Measurements from ENCODE around the gene C17orf50. TPM values are rescaled to one million over a fixed set of nuclear protein-coding genes. Genes with fewer than 3 reads are reported as not detected.

Gene C17orf50
- total RNA-seq, 2 experiments from 2014 or later: not detected

DNA sequence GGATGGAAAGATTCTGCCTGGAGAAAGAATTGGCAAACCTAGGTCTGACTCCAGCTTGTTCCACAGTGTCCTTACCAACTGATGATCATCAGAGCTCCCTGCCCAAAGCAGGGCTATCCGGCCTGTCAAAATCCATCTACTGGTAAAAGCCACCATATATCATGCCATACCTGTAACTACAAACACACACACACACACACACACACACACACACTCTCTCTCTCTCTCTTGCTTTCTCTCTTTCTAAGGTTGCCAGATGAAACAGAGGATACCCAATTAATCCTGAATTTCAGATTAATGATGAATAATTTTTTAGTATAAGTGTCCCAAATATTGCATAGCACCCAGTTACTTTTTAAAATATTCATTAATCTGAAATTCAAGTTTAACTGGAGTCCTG lies 36.3 kb downstream of the C17orf50 start:
- CTCF ChIA-PET: interaction anchor here (0.6 to 6.5 kb wide), 4 partner anchors 8 to 31 kb away, joined by 3 to 54 read pairs (median 10); partner anchors contain the start of gene TAF15
- POLR2A ChIA-PET: interaction anchor here (1.6 kb wide), 1 partner anchor 12 kb away, joined by 3 read pairs; the partner anchor contains the start of gene TAF15

DNA sequence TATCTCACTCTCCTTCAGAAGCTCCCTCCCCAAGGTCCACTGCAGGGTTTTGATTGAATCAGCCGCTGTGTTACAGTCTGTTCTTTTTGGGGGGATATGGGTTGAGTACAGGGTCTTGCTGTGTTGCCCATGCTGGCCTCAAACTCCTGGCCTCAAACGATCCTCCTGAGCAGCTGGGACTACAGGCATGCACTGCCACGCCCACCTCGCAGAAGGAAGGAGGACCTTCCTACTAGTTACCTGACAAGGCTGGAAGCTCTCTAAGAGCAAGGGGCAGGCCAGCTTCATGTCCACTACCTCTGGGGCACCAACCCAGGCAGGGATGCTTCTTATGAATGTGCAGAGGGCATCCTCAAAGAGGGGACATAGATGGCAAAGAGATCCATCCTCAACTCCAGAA lies 36.7 kb downstream of the C17orf50 start:
- POLR2A ChIA-PET: no interaction called here

DNA sequence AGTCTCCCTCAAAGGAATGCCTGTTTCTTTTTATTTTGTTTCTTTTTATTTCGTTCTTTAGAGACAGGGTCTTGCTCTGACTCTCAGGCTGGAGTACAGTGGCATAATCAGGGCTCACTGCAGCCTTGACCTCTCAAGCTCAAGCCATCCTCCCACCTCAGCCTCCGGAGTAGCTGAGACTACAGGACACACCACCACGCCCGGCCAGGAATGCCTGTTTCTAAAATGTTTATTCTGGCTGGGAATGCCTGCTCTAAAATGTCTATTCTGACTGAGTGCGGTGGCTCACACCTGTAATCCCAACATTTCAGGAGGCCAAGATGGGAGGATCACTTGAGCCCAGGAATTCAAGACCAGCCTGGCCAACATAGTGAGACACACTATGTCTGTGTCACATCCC lies 37.2 kb downstream of the C17orf50 start:
- ChIA-PET POLR2A (no interaction called here), CTCF (interaction anchor here (6.5 kb wide), 1 partner anchor 32 kb away, joined by 54 read pairs; no protein-coding TSS in a partner anchor)

More for the DNA sequence above, 36.7 kb downstream of the C17orf50 start:
- CTCF ChIA-PET: interaction anchor here (1.0 to 6.5 kb wide), 2 partner anchors 11 to 32 kb away, joined by 4 to 54 read pairs; partner anchors contain the start of gene TAF15

DNA sequence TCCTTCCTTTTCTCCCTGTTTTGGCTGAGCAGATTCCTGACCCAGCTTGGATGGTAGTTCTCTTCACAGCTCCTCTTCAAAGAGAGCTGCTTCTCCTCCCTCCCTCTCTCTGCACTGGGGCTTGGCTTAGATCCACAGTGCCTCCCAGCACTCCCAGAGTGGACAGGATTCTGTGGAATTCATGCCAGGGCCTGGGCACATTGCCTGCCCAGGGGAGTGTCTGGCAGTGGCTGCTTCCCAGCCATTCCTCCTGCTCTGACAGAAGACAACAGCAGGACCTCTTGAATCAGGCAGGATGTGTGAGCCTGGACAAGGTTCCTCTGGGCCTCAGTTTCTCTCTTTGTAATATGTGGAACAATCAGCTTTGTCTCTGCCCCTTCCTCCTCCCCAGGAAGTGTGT lies 39.3 kb downstream of the C17orf50 start:
- ChIA-PET CTCF (interaction anchor here (1.0 kb wide), 1 partner anchor 30 kb away, joined by 3 read pairs; no protein-coding TSS in a partner anchor), POLR2A (no interaction called here)

DNA sequence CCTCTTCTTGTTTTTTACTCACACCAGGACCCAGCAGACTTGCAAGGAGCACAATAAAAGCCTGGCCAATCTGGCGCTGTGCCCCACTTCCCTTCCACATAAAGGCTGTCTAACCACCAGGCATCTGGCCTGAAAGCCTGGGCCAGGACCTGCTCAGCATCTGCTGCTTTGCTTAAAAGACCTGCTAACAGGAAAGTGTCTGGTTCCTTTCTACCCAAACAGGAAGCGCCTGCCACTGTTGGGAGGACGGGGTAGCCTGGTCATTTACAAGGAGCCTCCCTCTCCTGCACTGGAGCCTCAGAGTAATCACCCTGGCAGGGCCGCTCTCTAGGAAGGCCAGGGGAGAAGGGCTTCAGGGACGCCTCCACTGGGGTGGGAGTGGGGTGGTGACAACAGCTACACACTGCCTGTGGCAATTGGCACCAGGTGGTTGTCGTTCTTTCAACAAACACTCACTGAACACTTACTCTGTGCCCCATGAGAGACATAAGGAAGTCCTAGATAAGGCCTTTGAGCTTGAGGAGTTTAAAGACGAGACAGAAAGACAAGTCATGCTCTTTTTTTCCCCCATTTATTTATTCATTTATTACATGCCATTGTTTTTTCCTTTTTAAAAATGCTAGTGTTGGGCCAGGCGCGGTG lies 41.0 kb downstream of the C17orf50 start:
- ChIA-PET CTCF (interaction anchor here (1.4 kb wide), 1 partner anchor 37 kb away, joined by 7 read pairs; no protein-coding TSS in a partner anchor), POLR2A (no interaction called here)

DNA sequence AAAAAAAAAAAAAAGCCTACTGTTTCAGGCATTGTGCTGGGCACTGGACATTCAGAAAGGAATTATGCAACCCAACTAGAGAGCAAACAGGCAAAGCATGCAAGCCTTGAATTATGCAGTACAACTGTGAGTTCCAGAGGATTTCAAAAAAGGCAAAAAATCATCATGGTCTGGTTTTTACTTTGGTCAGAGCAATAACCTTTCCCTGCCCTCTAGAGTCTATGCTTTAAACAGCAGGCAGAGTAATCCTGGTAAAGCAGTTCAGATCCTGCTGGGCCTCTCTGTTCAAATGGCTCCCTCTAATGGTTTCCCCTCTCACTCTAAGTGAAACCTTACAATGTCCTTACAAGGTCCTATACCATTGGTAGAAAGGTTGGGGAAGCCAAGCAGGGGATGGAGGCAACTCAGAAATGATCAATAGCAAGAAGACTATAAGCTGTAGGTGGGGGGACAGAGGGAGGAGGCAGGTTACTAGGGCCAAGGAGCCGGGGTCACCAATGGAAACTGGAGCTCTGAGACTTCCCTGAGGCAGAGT lies 44.0 kb downstream of the C17orf50 start:
- CTCF ChIA-PET: interaction anchor here (0.6 to 2.4 kb wide), 19 partner anchors 9 to 822 kb away, joined by 3 to 34 read pairs (median 4); partner anchors contain the start of genes C17orf50 and MMP28
- POLR2A ChIA-PET: interaction anchor here (0.6 kb wide), 3 partner anchors 42 to 1554 kb away, joined by 3 to 4 read pairs (median 3); no protein-coding TSS in a partner anchor

DNA sequence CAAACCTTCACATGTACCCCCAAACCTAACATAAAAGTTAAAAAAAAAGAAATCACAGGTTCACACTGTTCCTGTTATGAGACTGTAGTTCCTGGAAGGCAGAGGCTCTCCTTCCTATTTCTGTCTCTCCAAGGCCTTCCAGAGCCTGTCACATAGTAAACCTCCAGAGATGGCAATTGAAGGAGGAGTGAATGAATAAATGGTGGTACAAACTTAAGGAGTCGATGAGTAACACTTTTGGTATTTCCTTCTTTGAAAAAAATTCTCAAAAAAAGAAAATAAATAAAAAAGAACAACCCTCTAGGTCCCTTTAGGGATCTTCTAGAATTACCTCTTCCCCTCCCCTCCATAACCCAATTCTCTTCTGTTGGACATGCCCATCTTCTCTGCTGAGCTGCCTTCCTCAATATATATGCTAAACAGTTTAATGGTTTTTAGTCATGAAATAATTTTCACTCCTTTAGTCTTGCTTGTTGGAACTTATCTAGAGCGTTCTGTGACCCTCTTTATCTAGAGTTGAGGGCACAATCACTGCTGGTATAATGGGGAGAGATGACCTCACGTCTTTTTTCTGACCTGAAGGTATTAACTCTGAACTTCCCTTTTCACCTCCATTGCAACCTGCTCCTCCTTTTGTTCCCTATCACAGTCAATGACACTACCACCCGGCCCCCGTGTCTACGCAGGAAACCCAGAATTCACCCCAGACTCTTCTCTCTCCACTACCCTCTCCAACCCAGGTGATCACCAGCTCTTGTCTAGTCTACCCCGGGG lies 46.9 kb downstream of the C17orf50 start:
- ChIA-PET CTCF (interaction anchor here (0.6 to 3.6 kb wide), 6 partner anchors 28 to 229 kb away, joined by 3 to 63 read pairs (median 4); partner anchors contain the start of gene PEX12), POLR2A (interaction anchor here (0.6 to 2.6 kb wide), 3 partner anchors 44 to 688 kb away, joined by 3 to 31 read pairs (median 5); no protein-coding TSS in a partner anchor)

DNA sequence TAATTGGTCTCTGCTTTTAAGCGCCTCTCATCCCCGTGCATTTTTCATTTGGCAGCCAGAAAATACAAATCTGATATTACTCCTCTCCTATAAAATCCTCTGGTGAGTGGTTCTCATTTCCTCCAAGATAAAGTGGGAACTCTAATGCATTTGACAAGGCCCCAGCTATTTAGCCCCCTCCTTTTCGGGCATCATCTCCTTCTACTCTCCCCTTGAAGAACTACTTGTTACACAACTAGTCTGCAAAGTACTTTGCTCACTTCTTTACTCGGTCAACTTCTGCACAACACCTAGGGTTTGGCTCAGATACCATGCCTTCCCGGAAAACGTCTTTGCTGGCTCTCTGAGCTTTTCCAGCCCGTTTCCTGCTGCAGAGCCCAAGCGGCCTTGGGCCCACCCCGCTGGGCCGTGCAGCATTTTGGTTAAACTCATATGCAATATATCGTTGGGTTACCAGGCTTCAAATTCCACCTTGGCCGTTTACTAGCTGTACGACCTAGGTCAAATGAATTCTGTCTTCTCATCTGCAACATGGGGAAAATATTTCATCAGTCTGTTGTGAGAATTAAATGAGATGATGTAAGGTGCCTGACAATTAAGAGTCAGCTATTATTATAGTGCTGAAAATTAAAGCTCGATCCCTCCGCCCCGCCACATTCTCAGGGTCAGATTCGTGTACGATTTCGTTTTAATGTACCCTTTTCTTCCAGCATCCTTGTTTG lies 47.7 kb downstream of the C17orf50 start:
- POLR2A ChIA-PET: interaction anchor here (0.6 to 2.6 kb wide), 9 partner anchors 12 to 688 kb away, joined by 3 to 31 read pairs (median 3); partner anchors contain the start of genes CCL5, MMP28 and SLFN11
- CTCF ChIA-PET: interaction anchor here (0.6 to 3.6 kb wide), 10 partner anchors 11 to 1128 kb away, joined by 3 to 63 read pairs (median 3); partner anchors contain the start of gene PEX12

DNA sequence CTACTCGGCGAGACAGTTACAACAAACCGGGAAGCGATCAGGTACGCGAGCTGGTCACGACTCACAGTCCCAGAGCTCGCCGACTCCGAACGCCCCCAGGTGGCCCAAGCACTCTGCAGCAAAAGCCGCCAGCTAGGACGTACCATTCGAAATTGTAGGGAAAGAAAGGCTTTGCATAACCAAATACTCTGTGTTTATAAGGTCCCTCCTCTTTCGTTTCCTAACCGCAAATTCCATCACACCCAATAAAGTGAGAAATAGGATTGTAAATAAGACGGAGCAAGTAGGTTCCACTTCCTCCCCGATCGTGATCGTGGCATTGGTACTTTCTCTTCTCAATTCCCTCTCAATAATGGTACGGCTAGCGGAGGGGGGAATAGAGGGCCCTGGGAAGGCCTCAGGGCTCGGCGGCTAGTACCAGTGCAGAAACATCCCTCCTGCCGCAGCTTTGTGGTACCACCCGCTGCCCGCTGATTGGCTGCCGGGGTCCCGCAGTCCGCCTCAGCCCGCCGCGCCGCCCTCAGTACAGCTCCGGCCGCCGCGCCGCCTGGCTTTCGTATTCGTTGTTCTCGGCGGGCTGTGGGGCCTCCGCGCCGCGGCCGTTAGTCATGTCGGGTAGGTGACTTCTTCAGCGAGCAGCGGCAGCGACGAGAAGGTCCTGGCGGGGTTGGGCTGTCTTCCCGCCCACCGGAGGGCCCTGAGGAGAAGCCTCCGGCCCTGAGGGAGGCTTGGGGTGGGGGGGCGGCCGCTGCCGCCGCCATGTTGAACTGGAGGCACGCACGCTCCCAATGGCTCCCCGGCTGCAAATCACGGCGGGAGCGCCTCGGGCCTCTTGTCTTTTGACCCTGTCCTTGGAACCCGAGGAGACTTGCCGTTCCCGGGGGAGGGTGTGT lies 48.5 kb downstream of the C17orf50 start, which contains the start of gene TAF15:
Gene TAF15 (plus strand): TSS at position 523 of the 893 bp plus-strand sequence. CDS start 86 bp downstream, at position 609.
- POLR2A ChIA-PET: interaction anchor here (0.6 to 2.6 kb wide), 10 partner anchors 13 to 736 kb away, joined by 3 to 31 read pairs (median 3); partner anchors contain the start of genes CCL5, MMP28 and SLFN11
- CTCF ChIA-PET: interaction anchor here (1.0 to 3.6 kb wide), 9 partner anchors 9 to 230 kb away, joined by 3 to 63 read pairs (median 3); partner anchors contain the start of gene PEX12

DNA sequence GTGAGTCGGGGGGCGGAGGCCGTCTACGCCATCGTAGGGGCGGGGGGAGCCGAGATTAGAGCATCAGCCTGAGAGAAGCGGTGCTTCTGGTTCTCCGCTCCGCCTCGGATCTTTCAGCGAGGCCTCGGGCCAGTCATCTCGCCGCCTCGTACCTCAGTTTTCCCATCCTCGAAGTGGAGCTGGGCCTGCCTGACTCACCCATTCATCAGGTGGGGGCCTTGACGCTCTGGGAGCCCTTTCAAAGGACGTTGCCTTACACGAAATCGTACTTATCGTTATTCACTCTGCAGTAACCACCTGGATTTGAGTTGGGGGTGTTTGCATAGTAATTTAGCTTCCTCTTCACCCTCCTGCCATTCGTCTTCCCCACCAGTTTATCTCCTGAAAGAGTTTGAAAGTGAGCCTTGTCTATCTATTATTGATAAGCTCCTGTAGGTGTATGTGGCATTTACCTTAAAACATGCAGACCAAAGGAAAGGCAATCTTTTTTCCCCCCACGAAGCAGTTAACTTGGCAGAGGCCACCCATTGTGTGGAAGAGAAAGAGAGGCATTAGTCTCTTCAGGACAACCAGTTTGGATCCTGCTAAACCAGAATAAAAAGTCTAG lies 49.3 kb downstream of the C17orf50 start:
- CTCF ChIA-PET: interaction anchor here (1.0 to 3.6 kb wide), 4 partner anchors 9 to 231 kb away, joined by 3 to 63 read pairs (median 4); partner anchors contain the start of gene PEX12
- POLR2A ChIA-PET: interaction anchor here (0.7 to 2.6 kb wide), 3 partner anchors 46 to 86 kb away, joined by 3 to 31 read pairs (median 12); partner anchors contain the start of gene CCL5

DNA sequence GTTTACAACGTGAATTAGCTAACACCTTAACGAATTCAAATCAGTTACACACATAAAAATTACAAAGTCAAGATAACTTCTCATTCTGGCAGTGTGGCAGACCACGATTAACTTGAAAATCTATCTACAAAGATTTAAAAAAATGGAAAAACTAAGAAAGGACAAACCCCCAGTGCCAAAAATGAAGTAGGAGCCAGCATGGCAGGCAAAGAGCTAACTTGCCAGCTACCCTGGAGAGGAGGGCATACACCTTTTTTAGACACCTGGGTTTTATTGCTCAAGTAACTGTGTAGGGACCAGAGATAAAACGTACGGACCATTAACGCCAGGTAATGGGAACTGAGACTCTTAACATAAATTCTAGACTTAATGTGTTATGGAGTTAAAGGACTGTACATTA lies 51.1 kb downstream of the C17orf50 start:
- CTCF ChIA-PET: interaction anchor here (0.6 to 2.3 kb wide), 3 partner anchors 15 to 48 kb away, joined by 3 to 9 read pairs (median 3); no protein-coding TSS in a partner anchor
- POLR2A ChIA-PET: no interaction called here

DNA sequence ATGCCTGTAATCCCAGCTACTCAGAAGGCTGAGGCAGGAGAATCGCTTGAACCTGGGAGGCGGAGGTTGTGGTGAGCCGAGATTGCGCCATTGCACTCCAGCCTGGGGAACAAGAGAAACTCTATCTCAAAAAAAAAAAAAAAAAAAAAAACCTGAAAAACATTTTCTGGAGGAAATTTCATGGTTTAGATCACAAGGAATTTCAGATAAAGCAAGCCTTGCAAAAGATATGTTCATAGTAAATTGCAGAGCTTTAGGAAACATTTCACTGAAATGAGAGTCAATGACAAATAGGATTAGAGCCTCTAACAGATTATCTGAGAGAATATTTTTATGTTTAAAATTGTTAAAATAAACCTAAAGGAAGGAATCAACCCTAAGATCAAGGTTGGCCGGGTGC lies 51.8 kb downstream of the C17orf50 start:
- ChIA-PET POLR2A (interaction anchor here (0.7 kb wide), 1 partner anchor 216 kb away, joined by 9 read pairs; no protein-coding TSS in a partner anchor), CTCF (interaction anchor here (0.6 to 2.3 kb wide), 2 partner anchors 36 to 48 kb away, joined by 3 to 9 read pairs; no protein-coding TSS in a partner anchor)

Other genes with a start within 250 kb of the C17orf50 start
- 10 to 100 TPM; 42.8 TPM for gene SLFN12L, start 223.2 kb upstream of the C17orf50 start, total RNA-seq
- under 1 TPM; 0.19 to 0.32 TPM for gene SLFN14, start 200.1 kb upstream of the C17orf50 start, total RNA-seq
- 1 to 10 TPM; 5.4 to 6.0 TPM for gene PEX12, start 182.3 kb upstream of the C17orf50 start, total RNA-seq
- gene AP2B1, start 173.6 kb upstream of the C17orf50 start, total RNA-seq: 100 to 1,000 TPM; 162 to 163 TPM
- gene RASL10B, start 29.2 kb upstream of the C17orf50 start, total RNA-seq: under 1 TPM; 0.53 to 0.73 TPM
- gene GAS2L2, start 7.6 kb upstream of the C17orf50 start, total RNA-seq: under 1 TPM; 0.10 to 0.15 TPM
- gene MMP28, start 34.8 kb downstream of the C17orf50 start, total RNA-seq: not detected
- 100 to 1,000 TPM; 316 to 323 TPM for gene TAF15, start 48.6 kb downstream of the C17orf50 start, total RNA-seq
- gene HEATR9, start 108.0 kb downstream of the C17orf50 start, total RNA-seq: 1 to 10 TPM; 1.5 to 2.3 TPM
- 100 to 1,000 TPM; 455 to 477 TPM for gene CCL5, start 119.5 kb downstream of the C17orf50 start, total RNA-seq
- gene RDM1, start 169.9 kb downstream of the C17orf50 start, total RNA-seq: 1 to 10 TPM; 3.2 to 3.9 TPM
- gene LYZL6, start 182.8 kb downstream of the C17orf50 start, total RNA-seq: not detected
- gene CCL16, start 220.6 kb downstream of the C17orf50 start, total RNA-seq: not detected
- not detected for gene CCL14, start 225.8 kb downstream of the C17orf50 start, total RNA-seq
- gene CCL15, start 240.7 kb downstream of the C17orf50 start, total RNA-seq: not detected